ENCODE measurements around the gene DLX6. TPM values are rescaled to one million over a fixed set of nuclear protein-coding genes. Genes with fewer than 3 reads are reported as not detected.

The DLX6 gene
- total RNA-seq, 2 experiments from 2014 or later: not detected

GRCh38 chr7:97006816-97007582 lies 1.6 kb downstream of the DLX6 start:
- ChIA-PET POLR2A (no interaction called here), CTCF (interaction anchor here (1.0 to 2.2 kb wide), 2 partner anchors 19 to 21 kb away, joined by 3 to 9 read pairs; no protein-coding TSS in a partner anchor)

GRCh38 chr7:97007583-97007861 lies 2.2 kb downstream of the DLX6 start:
- POLR2A ChIA-PET: no interaction called here
- H3K4me3 Mint-ChIP-seq: no peak overlapping the region
- peaks cover 81% of the 10 kb centered on the region for H3K27me3 Mint-ChIP-seq
- no peak for DNase-seq
- H3K9me3 Mint-ChIP-seq: peaks cover 4% of the 10 kb centered on the region
- CTCF ChIA-PET: interaction anchor here (1.8 to 2.2 kb wide), 2 partner anchors 14 to 20 kb away, joined by 5 to 9 read pairs; no protein-coding TSS in a partner anchor
- TF ChIP-seq CTCF (IDR thresholded peaks at IDR 0.05): no peak
- intact Hi-C loops (cut with micrococcal nuclease): loop anchor here (10.0 kb wide), 1 partner anchor 173 kb away; no protein-coding TSS in a partner anchor
- no peak for ATAC-seq
- H3K36me3 Mint-ChIP-seq (ENCODE audit: low read depth): peaks cover 5% of the 10 kb centered on the region
- peaks cover 17% of the 10 kb centered on the region for H3K4me1 Mint-ChIP-seq (ENCODE audit: low read depth)
- H3K27ac Mint-ChIP-seq: no peak overlapping the region

More at GRCh38 chr7:97006816-97007582, 1.6 kb downstream of the DLX6 start:
- TF ChIP-seq CTCF (IDR thresholded peaks at IDR 0.05): no peak
- H3K4me3 Mint-ChIP-seq: peak overlapping the region; percentile 64
- peaks cover 17% of the 10 kb centered on the region for H3K4me1 Mint-ChIP-seq (ENCODE audit: low read depth)
- DNase-seq: no peak
- H3K27ac Mint-ChIP-seq: no peak overlapping the region
- intact Hi-C loops (cut with micrococcal nuclease): loop anchor here (10.0 kb wide), 1 partner anchor 172 kb away; no protein-coding TSS in a partner anchor
- peaks cover 5% of the 10 kb centered on the region for H3K36me3 Mint-ChIP-seq (ENCODE audit: low read depth)
- peaks cover 82% of the 10 kb centered on the region for H3K27me3 Mint-ChIP-seq
- H3K9me3 Mint-ChIP-seq: peaks cover 4% of the 10 kb centered on the region
- ATAC-seq: no peak

- intact Hi-C loops (cut with micrococcal nuclease): loop anchor here (10.0 kb wide), 1 partner anchor 174 kb away; no protein-coding TSS in a partner anchor
- peaks cover 13% of the 10 kb centered on the region for H3K4me1 Mint-ChIP-seq (ENCODE audit: low read depth)
- DNase-seq (no peak), ATAC-seq (no peak)
- H3K36me3 Mint-ChIP-seq (ENCODE audit: low read depth): peaks cover under 1% of the 10 kb centered on the region
- peaks cover 81% of the 10 kb centered on the region for H3K27me3 Mint-ChIP-seq
- CTCF ChIA-PET: interaction anchor here (1.8 to 2.2 kb wide), 2 partner anchors 13 to 19 kb away, joined by 5 to 9 read pairs; no protein-coding TSS in a partner anchor
- H3K27ac Mint-ChIP-seq: no peak overlapping the region
- POLR2A ChIA-PET: interaction anchor here (0.6 to 1.0 kb wide), 2 partner anchors 18 to 42 kb away, joined by 3 read pairs; no protein-coding TSS in a partner anchor
- TF ChIP-seq CTCF (IDR thresholded peaks at IDR 0.05): no peak
- peaks cover 1% of the 10 kb centered on the region for H3K9me3 Mint-ChIP-seq
- no peak overlapping the region for H3K4me3 Mint-ChIP-seq
These were observed 3.0 kb downstream of the DLX6 start for GRCh38 chr7:97008275-97008917.

- ChIA-PET CTCF (no interaction called here), POLR2A (no interaction called here)
- peaks cover 7% of the 10 kb centered on the region for H3K4me1 Mint-ChIP-seq (ENCODE audit: low read depth)
- ATAC-seq: no peak
- no peaks in the 10 kb centered on the region for H3K36me3 Mint-ChIP-seq (ENCODE audit: low read depth)
- peaks cover 82% of the 10 kb centered on the region for H3K27me3 Mint-ChIP-seq
- intact Hi-C loops (cut with micrococcal nuclease): loop anchor here (10.0 kb wide), 1 partner anchor 175 kb away; no protein-coding TSS in a partner anchor
- DNase-seq: no peak
- H3K27ac Mint-ChIP-seq: no peak overlapping the region
- H3K4me3 Mint-ChIP-seq: no peak overlapping the region
- H3K9me3 Mint-ChIP-seq: peaks cover 1% of the 10 kb centered on the region
- TF ChIP-seq CTCF (IDR thresholded peaks at IDR 0.05): no peak
These were observed 4.7 kb downstream of the DLX6 start for GRCh38 chr7:97009753-97010732.

Data from activated CD8-positive, alpha-beta T cell treated with anti-CD3 and anti-CD28 coated beads for 36 hours (primary cell).